ENCODE data around the gene R3HDM1. TPM values are rescaled to one million over a fixed set of nuclear protein-coding genes. Genes with fewer than 3 reads are reported as not detected.

Gene R3HDM1
- total and polyA plus RNA-seq, 2 of the 4 experiments (the other 2 are of a cell fraction), result 5.9 to 38.1 TPM

DNA sequence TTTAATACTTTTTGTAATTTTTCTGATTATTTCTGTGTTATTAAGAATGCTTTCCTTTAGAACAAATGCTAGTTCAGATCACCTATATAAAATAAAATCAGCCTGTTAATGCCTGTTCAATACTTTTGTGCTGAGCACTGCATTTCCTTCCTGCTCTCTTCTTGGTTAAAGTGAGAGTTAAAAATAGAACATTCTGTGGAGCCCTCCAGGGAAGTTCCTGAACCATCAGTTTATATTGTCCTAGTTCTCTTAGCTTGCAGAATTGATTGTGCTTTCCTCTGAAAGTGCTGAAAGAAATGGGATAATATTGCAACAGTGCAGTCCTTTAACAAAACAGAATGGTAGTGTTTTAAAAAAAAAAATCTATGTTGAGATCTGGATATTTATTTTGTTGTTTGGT lies 135.8 kb downstream of the R3HDM1 start:
- BruUV-seq (replicated peaks), result no TSS peak

More for the DNA sequence above, 135.8 kb downstream of the R3HDM1 start:
- Histone ChIP-seq H4K91ac (ENCODE audit: insufficient read depth, low read depth, low read length) (no peak overlapping the region), H2AFZ (replicated peaks; ENCODE audit: low read length, poor library complexity) (no peak overlapping the region), H3K9me1 (ENCODE audit: insufficient read depth, low read length) (no peaks in the 10 kb centered on the region), H3K4me2 (ENCODE audit: low read depth, low read length) (no peak overlapping the region), H2BK5ac (ENCODE audit: low read depth, low read length, poor library complexity, severe bottlenecking) (no peak overlapping the region), H3K4ac (ENCODE audit: low read depth, low read length) (no peak overlapping the region), H3K27me3 (ENCODE audit: control insufficient read depth, insufficient read depth, low read length) (no peaks in the 10 kb centered on the region), H3K23ac (ENCODE audit: low read depth, low read length) (no peak overlapping the region), H2BK120ac (ENCODE audit: low read depth, low read length) (no peak overlapping the region), H2BK20ac (ENCODE audit: low read depth, low read length) (no peak overlapping the region), H3K14ac (replicated peaks; ENCODE audit: low read depth, low read length) (no peak overlapping the region), H3K79me1 (ENCODE audit: low read depth in 1 of 2, low read length in 2 of 2) (no peaks in the 10 kb centered on the region; a peak in 1 of 4 replicates), H3K36me3 (ENCODE audit: control insufficient read depth, insufficient read depth, low read length) (no peaks in the 10 kb centered on the region), H2AK9ac (replicated peaks; ENCODE audit: low read depth, low read length, poor library complexity) (no peak overlapping the region), H2BK15ac (ENCODE audit: low read depth, low read length) (no peak overlapping the region), H3K18ac (ENCODE audit: low read depth, low read length) (no peak overlapping the region), H3K4me3 (ENCODE audit: insufficient read depth, low read depth, low read length) (no peak overlapping the region), H4K20me1 (ENCODE audit: insufficient read depth, low read length) (no peaks in the 10 kb centered on the region), H3K27ac (ENCODE audit: insufficient read depth, low read length) (no peak overlapping the region), H3K9ac (ENCODE audit: low read depth, low read length) (no peak overlapping the region), H2AK5ac (ENCODE audit: low read depth, low read length) (no peak overlapping the region), H4K8ac (ENCODE audit: low read depth in 2 of 2, low read length in 2 of 2) (no peak overlapping the region), H4K5ac (ENCODE audit: low read depth, low read length) (no peak overlapping the region), H3K9me3 (ENCODE audit: control insufficient read depth, insufficient read depth, low read length) (no peaks in the 10 kb centered on the region), H3K56ac (ENCODE audit: extremely low read depth, insufficient read depth, low read length) (no peak overlapping the region), H3K4me1 (ENCODE audit: control insufficient read depth, insufficient read depth, low read length) (peaks cover 5% of the 10 kb centered on the region)
- intact Hi-C loops (cut with micrococcal nuclease), result no loop called here
- TF ChIP-seq CEBPB (IDR thresholded peaks at IDR 0.05; ENCODE audit: low read depth, low read length), result no peak
- no peak for TF ChIP-seq MAZ (IDR thresholded peaks at IDR 0.05; ENCODE audit: borderline replicate concordance, low read depth, low read length)
- no peak for TF ChIP-seq CHD1 (IDR thresholded peaks at IDR 0.05; ENCODE audit: low read depth, low read length)
- TF ChIP-seq MAFK (IDR thresholded peaks at IDR 0.05; ENCODE audit: low read depth, low read length), result peak; percentile 83
- TF ChIP-seq, protein P1, sequence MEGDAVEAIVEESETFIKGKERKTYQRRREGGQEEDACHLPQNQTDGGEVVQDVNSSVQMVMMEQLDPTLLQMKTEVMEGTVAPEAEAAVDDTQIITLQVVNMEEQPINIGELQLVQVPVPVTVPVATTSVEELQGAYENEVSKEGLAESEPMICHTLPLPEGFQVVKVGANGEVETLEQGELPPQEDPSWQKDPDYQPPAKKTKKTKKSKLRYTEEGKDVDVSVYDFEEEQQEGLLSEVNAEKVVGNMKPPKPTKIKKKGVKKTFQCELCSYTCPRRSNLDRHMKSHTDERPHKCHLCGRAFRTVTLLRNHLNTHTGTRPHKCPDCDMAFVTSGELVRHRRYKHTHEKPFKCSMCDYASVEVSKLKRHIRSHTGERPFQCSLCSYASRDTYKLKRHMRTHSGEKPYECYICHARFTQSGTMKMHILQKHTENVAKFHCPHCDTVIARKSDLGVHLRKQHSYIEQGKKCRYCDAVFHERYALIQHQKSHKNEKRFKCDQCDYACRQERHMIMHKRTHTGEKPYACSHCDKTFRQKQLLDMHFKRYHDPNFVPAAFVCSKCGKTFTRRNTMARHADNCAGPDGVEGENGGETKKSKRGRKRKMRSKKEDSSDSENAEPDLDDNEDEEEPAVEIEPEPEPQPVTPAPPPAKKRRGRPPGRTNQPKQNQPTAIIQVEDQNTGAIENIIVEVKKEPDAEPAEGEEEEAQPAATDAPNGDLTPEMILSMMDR (conservative IDR thresholded peaks at IDR 0.05; ENCODE audit: low read depth, low read length), result no peak
- DNase-seq, result peak; percentile 34
- dilution Hi-C loops (cut with HindIII; ENCODE audit: low sequenced_read_pairs, unreplicated experiment), result no loop called here
- in situ Hi-C loops (cut with MboI; ENCODE audit: low sequenced_read_pairs), result no loop called here
- ChIA-PET CTCF (no interaction called here), POLR2A (ENCODE audit: unreplicated experiment) (no interaction called here)
- ATAC-seq (ENCODE audit: low read depth), result peak; percentile 43; the same call in 1 of the 2 replicates
